Ascending aorta (tissue), 2 donors: ENCODE data around the gene MDM2. TPM values are rescaled to one million over a fixed set of nuclear protein-coding genes. Genes with fewer than 3 reads are reported as not detected.

ENCODE experiments used
- DNase-seq, 2 donors: peaks; one replicate each; pipeline ENCODE4 v3.0.0-alpha.2; 2019; ENCODE audit warnings: low spot score in 2 of 2
- H3K27ac ChIP-seq, 2 donors: fragments of 200-600 bp; sonication (generic); one replicate each; pipeline ENCODE4 v1.5.1; 2016 to 2017; ENCODE audit warnings: mild to moderate bottlenecking in 1 of 2
- H3K27me3 ChIP-seq: fragments of 200-600 bp; sonication (generic); one replicate; pipeline ENCODE4 v1.5.1; 2017
- H3K36me3 ChIP-seq, 2 donors: fragments of 200-600 bp; sonication (generic); one replicate each; pipeline ENCODE4 v1.5.1; 2016
- H3K4me1 ChIP-seq, 2 donors: fragments of 200-600 bp; sonication (generic); one replicate each; pipeline ENCODE4 v1.5.1; 2016 to 2017; ENCODE audit warnings: mild to moderate bottlenecking in 1 of 2
- H3K4me3 ChIP-seq, 2 donors: fragments of 200-600 bp; sonication (generic); one replicate each; pipeline ENCODE4 v1.5.1; 2016 to 2017; ENCODE audit warnings: mild to moderate bottlenecking in 1 of 2
- H3K9me3 ChIP-seq, 2 donors: fragments of 200-600 bp; sonication (generic); one replicate each; pipeline ENCODE4 v1.5.1; 2016
- CTCF ChIP-seq, 3 experiments: fragments of 200-600 bp in 2 of 3; fragments of 450-650 bp in 1 of 3; sonication (generic) in 2 of 3; IDR thresholded peaks; one replicate each; pipeline ENCODE4 v1.5.1; 2016 to 2019; ENCODE audit warnings: antibody characterized with exemption in 3 of 3, mild to moderate bottlenecking in 1 of 3, moderate library complexity in 1 of 3
- intact Hi-C: fragments of 100-400 bp; cut with DNase I; formaldehyde crosslinking; loops from one replicate; pipeline ENCODE4 v1.15.1; 2023
- total RNA-seq: library from RNA; depleted of rRNA; stranded (reverse); fragments of >200 nt; gene quantifications from one replicate; pipeline ENCODE4 v1.1.0, GENCODE V29; 2016

MDM2 gene
- total RNA-seq, 1 donor from 2014 or later, result 24.2 TPM

DNA sequence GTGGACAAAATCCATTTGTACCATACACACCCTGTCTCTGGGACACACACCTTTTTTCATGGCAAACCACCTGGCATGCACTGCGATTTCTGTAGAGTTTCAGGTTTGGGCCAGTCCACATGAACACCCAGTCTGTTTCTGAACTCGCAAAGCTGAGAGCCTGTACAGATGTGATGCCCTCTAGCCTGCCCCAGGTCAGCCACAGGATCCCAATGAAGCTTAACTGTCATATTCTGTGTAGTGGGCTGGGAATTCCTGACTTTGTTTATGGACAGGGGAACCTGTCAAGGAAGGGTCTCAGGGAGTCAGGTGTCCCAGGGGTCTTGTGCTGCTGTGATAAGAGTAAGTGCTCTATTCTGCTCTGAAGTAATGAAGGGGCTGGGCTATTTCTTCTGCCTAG is 85.2 kb downstream of the MDM2 start:
- Histone ChIP-seq H3K27me3 (no peaks in the 10 kb centered on the region), H3K36me3 (no peaks in the 10 kb centered on the region), H3K4me1 (no peaks in the 10 kb centered on the region), H3K9me3 (no peaks in the 10 kb centered on the region), H3K4me3 (no peak overlapping the region), H3K27ac (no peak overlapping the region)
- no peak for DNase-seq
- intact Hi-C loops, result no loop called here
- TF ChIP-seq CTCF (IDR thresholded peaks at IDR 0.05), result no peak

DNA sequence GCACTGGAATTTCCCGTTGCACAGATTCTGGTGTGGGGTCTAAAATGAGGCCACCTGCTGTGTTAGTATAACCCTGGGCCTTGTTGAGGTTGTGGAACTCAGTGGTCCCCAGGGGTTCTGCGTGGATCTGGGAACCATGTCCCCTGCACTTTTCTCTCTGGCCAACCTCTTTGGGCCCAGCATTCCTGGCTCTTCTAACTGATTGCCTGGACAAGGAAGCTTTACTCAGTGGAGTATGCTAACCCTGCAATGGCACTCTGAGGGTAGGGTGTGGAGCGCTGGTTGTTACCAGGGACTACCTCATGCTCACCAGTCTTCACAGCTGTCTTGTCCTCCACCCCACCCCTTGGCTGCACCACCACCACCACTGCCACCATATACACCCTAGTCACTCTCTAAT is 85.8 kb downstream of the MDM2 start:
- Histone ChIP-seq H3K9me3 (no peaks in the 10 kb centered on the region), H3K27me3 (no peaks in the 10 kb centered on the region), H3K4me3 (no peak overlapping the region), H3K27ac (no peak overlapping the region), H3K4me1 (no peaks in the 10 kb centered on the region), H3K36me3 (no peaks in the 10 kb centered on the region)
- DNase-seq, result no peak
- no peak for TF ChIP-seq CTCF (IDR thresholded peaks at IDR 0.05)
- intact Hi-C loops, result no loop called here

GRCh38 chr12:68894276-68894855 is 86.4 kb downstream of the MDM2 start:
- H3K4me3 ChIP-seq, result no peak overlapping the region
- no peaks in the 10 kb centered on the region for H3K4me1 ChIP-seq
- no peaks in the 10 kb centered on the region for H3K9me3 ChIP-seq
- no peak overlapping the region for H3K27ac ChIP-seq
- intact Hi-C loops, result no loop called here
- TF ChIP-seq CTCF (IDR thresholded peaks at IDR 0.05), result no peak
- H3K36me3 ChIP-seq, result no peaks in the 10 kb centered on the region
- DNase-seq, result no peak
- no peaks in the 10 kb centered on the region for H3K27me3 ChIP-seq

GRCh38 chr12:68896881-68897540 is 89.0 kb downstream of the MDM2 start:
- Histone ChIP-seq H3K27me3 (no peaks in the 10 kb centered on the region), H3K4me1 (no peaks in the 10 kb centered on the region), H3K9me3 (no peaks in the 10 kb centered on the region), H3K4me3 (no peak overlapping the region), H3K27ac (no peak overlapping the region), H3K36me3 (no peaks in the 10 kb centered on the region)
- no peak for DNase-seq
- TF ChIP-seq CTCF (IDR thresholded peaks at IDR 0.05), result no peak
- intact Hi-C loops, result no loop called here

GRCh38 chr12:68899251-68899771 is 91.3 kb downstream of the MDM2 start:
- no peak overlapping the region for H3K27ac ChIP-seq
- no peak overlapping the region for H3K4me3 ChIP-seq
- H3K27me3 ChIP-seq, result no peaks in the 10 kb centered on the region
- DNase-seq, result no peak
- intact Hi-C loops, result no loop called here
- H3K36me3 ChIP-seq, result no peaks in the 10 kb centered on the region
- no peaks in the 10 kb centered on the region for H3K9me3 ChIP-seq
- H3K4me1 ChIP-seq, result no peaks in the 10 kb centered on the region
- TF ChIP-seq CTCF (IDR thresholded peaks at IDR 0.05), result no peak
